ENCODE data around the gene MRPL11.
A peak's percentile ranks its signal among the peaks of the same experiment; 100 is the strongest.

DNA sequence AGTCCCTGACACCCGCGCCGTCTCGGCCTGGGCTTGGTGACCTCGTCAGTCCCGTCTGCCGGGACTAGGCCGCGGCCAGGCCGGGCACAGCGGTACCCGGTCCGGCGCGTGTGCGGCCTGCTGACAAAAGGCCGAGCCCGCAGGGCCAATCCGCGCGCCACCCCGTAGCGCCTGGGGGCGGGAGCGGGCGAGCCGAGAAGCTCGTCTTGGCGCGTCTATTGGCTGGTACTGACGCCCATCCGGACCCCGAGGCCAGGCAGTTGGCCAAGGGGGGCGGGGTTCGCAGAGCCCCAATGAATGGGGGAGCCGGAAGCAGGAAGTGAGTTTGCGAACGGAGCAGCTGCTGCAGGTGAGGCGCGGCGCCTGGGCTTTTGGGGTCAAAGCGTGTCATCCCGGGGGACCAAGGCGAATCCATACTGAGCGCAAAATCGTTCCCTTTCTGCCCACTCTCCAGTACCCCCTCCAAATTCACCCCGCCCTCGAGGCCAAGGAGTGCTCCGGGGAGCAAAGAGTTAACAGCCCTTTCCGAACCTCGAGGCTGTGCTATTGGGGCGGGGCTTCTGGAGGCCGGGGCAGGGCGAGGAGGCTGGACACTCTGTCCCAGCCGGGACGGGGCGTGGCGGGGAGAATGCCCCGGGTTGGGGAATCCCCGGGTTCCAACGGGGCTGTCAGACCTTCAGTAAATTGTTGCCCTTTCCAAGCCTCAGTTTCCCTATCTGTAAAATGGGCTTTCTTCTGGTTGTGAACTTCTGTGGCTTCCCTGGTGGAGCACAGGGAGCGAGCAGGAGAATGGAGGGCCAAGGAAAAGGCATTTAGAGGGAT, 41.7 kb upstream of the MRPL11 start, which contains the start of gene DPP3:
- TF ChIP-seq, protein P1, sequence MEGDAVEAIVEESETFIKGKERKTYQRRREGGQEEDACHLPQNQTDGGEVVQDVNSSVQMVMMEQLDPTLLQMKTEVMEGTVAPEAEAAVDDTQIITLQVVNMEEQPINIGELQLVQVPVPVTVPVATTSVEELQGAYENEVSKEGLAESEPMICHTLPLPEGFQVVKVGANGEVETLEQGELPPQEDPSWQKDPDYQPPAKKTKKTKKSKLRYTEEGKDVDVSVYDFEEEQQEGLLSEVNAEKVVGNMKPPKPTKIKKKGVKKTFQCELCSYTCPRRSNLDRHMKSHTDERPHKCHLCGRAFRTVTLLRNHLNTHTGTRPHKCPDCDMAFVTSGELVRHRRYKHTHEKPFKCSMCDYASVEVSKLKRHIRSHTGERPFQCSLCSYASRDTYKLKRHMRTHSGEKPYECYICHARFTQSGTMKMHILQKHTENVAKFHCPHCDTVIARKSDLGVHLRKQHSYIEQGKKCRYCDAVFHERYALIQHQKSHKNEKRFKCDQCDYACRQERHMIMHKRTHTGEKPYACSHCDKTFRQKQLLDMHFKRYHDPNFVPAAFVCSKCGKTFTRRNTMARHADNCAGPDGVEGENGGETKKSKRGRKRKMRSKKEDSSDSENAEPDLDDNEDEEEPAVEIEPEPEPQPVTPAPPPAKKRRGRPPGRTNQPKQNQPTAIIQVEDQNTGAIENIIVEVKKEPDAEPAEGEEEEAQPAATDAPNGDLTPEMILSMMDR (IDR thresholded peaks at IDR 0.05; ENCODE audit: low read depth, low read length, missing input control), result no peak
- TF ChIP-seq SP1 (IDR thresholded peaks at IDR 0.05), result peak; percentile 83
- no peak for TF ChIP-seq TAF1 (conservative IDR thresholded peaks at IDR 0.05)
